WTC11 (cell line): Measurements from ENCODE around the gene DOCK1. TPM values are rescaled to one million over a fixed set of nuclear protein-coding genes. Genes with fewer than 3 reads are reported as not detected.

Experiments used
- ATAC-seq: fragments of 200-7000 bp; cut with Tn5 transposase; 2 replicates; pipeline ENCODE4 v1.10.0; 2021; ENCODE audit warnings: mild to moderate bottlenecking, moderate library complexity
- CTCF ChIA-PET: fragments of 300-600 bp; sonication (Branson Sonifier 250); formaldehyde crosslinking; loops from one replicate; lab custom pipeline; 2021; ENCODE audit warnings: antibody characterized with exemption; lab: Charles Lee
- POLR2A ChIA-PET: fragments of 350-600 bp; sonication (Branson Sonifier 250); formaldehyde crosslinking; loops from one replicate; lab custom pipeline; 2021; ENCODE audit warnings: antibody characterized with exemption; lab: Charles Lee
- DNase-seq: peaks from one replicate; pipeline ENCODE4 v3.0.0; 2021; ENCODE audit warnings: low spot score
- H3K27ac Mint-ChIP-seq: 2 replicates; pipeline ENCODE4 v1.8.0; 2021; ENCODE audit warnings: mixed read lengths
- H3K27me3 Mint-ChIP-seq: 2 replicates; pipeline ENCODE4 v1.8.0; 2021; ENCODE audit warnings: low read depth, mild to moderate bottlenecking, moderate library complexity, mixed read lengths
- H3K36me3 Mint-ChIP-seq: 2 replicates; pipeline ENCODE4 v1.8.0; 2021; ENCODE audit warnings: mixed read lengths
- H3K4me1 Mint-ChIP-seq: 2 replicates; pipeline ENCODE4 v1.8.0; 2022; ENCODE audit warnings: mixed read lengths
- H3K4me3 Mint-ChIP-seq: 2 replicates; pipeline ENCODE4 v1.8.0; 2021; ENCODE audit warnings: mild to moderate bottlenecking, moderate library complexity, mixed read lengths
- H3K9me3 Mint-ChIP-seq: 2 replicates; pipeline ENCODE4 v1.8.0; 2021; ENCODE audit warnings: mixed read lengths
- ATF6 ChIP-seq: sonication (generic); formaldehyde crosslinking; IDR thresholded peaks from 2 replicates; pipeline ENCODE4 v1.8.1; 2023; ENCODE audit warnings: mild to moderate bottlenecking, missing genetic modification reagents
- CBFB ChIP-seq: sonication (generic); formaldehyde crosslinking; IDR thresholded peaks from 2 replicates; pipeline ENCODE4 v1.8.1; 2022; ENCODE audit warnings: mild to moderate bottlenecking, low read depth, missing genetic modification reagents
- CDX4 ChIP-seq: fragments of 250-450 bp; sonication (Bioruptor Pico); IDR thresholded peaks from 2 replicates; pipeline ENCODE4 v1.9.0; 2021; ENCODE audit warnings: moderate library complexity, mild to moderate bottlenecking, inconsistent platforms, borderline replicate concordance
- E2F4 ChIP-seq: sonication (generic); formaldehyde crosslinking; IDR thresholded peaks from 2 replicates; pipeline ENCODE4 v1.8.1; 2022; ENCODE audit warnings: low read depth, mild to moderate bottlenecking, moderate library complexity, missing genetic modification reagents, borderline replicate concordance
- ETV6 ChIP-seq: sonication (generic); formaldehyde crosslinking; IDR thresholded peaks from 2 replicates; pipeline ENCODE4 v1.8.1; 2022; ENCODE audit warnings: mild to moderate bottlenecking, missing genetic modification reagents
- FOXP1 ChIP-seq: sonication (generic); formaldehyde crosslinking; IDR thresholded peaks from 2 replicates; pipeline ENCODE4 v1.8.0; 2022; ENCODE audit warnings: missing genetic modification reagents, mild to moderate bottlenecking, moderate library complexity, borderline replicate concordance
- HMGA2 ChIP-seq: fragments of 250-450 bp; sonication (Bioruptor Pico); IDR thresholded peaks from 2 replicates; pipeline ENCODE4 v1.4.0; 2021; ENCODE audit warnings: mild to moderate bottlenecking, moderate library complexity
- IRF1 ChIP-seq: sonication (generic); formaldehyde crosslinking; IDR thresholded peaks from 2 replicates; pipeline ENCODE4 v1.8.0; 2023; ENCODE audit warnings: missing genetic modification reagents
- MAX ChIP-seq: sonication (generic); formaldehyde crosslinking; IDR thresholded peaks from 2 replicates; pipeline ENCODE4 v1.8.0; 2022; ENCODE audit warnings: mild to moderate bottlenecking, missing genetic modification reagents
- MLX ChIP-seq: sonication (generic); formaldehyde crosslinking; IDR thresholded peaks from 2 replicates; pipeline ENCODE4 v1.8.1; 2023; ENCODE audit warnings: mild to moderate bottlenecking, missing genetic modification reagents, moderate library complexity
- PREB ChIP-seq: sonication (generic); formaldehyde crosslinking; IDR thresholded peaks from 2 replicates; pipeline ENCODE4 v1.8.1; 2022; ENCODE audit warnings: mild to moderate bottlenecking, missing genetic modification reagents, moderate library complexity, borderline replicate concordance
- STAT6 ChIP-seq: sonication (generic); formaldehyde crosslinking; conservative IDR thresholded peaks from 2 replicates; pipeline ENCODE4 v1.8.1; 2023; ENCODE audit warnings: mild to moderate bottlenecking, low read depth, missing genetic modification reagents, moderate library complexity
- TEAD1 ChIP-seq: sonication (generic); formaldehyde crosslinking; IDR thresholded peaks from 2 replicates; pipeline ENCODE4 v1.8.0; 2022; ENCODE audit warnings: mild to moderate bottlenecking, missing genetic modification reagents
- USF2 ChIP-seq: sonication (generic); formaldehyde crosslinking; IDR thresholded peaks from 2 replicates; pipeline ENCODE4 v1.8.1; 2023; ENCODE audit warnings: mild to moderate bottlenecking, missing genetic modification reagents, moderate library complexity
- ZNF232 ChIP-seq: sonication (generic); formaldehyde crosslinking; IDR thresholded peaks from 2 replicates; pipeline ENCODE4 v1.8.0; 2022; ENCODE audit warnings: mild to moderate bottlenecking, missing genetic modification reagents
- ZNF512 ChIP-seq: sonication (generic); formaldehyde crosslinking; IDR thresholded peaks from 2 replicates; pipeline ENCODE4 v1.8.1; 2022; ENCODE audit warnings: missing genetic modification reagents, borderline replicate concordance
- ZSCAN18 ChIP-seq: fragments of 250-450 bp; sonication (Bioruptor Pico); IDR thresholded peaks from 2 replicates; pipeline ENCODE4 v2.1.2; 2022; ENCODE audit warnings: mild to moderate bottlenecking, moderate library complexity
- total RNA-seq: library from RNA; stranded (reverse); gene quantifications from 3 replicates; pipeline ENCODE4 v1.2.3, GENCODE V29; 2021

Gene DOCK1
- total RNA-seq, 1 experiment from 2014 or later, result 52.1 TPM

- H3K27ac Mint-ChIP-seq, result no peak overlapping the region
- ATAC-seq, result no peak
- H3K36me3 Mint-ChIP-seq, result no peaks in the 10 kb centered on the region
- H3K9me3 Mint-ChIP-seq, result no peaks in the 10 kb centered on the region
- DNase-seq, result no peak
- POLR2A ChIA-PET, result no interaction called here
- CTCF ChIA-PET, result no interaction called here
- H3K27me3 Mint-ChIP-seq, result no peaks in the 10 kb centered on the region
- TF ChIP-seq E2F4 (CRISPR knock-in tag), result no peak
- no peak for TF ChIP-seq MAX (CRISPR knock-in tag)
- TF ChIP-seq ZSCAN18 (CRISPR knock-in tag), result no peak
- TF ChIP-seq HMGA2 (CRISPR knock-in tag), result no peak
- TF ChIP-seq ZNF512 (CRISPR knock-in tag), result no peak
- TF ChIP-seq USF2 (CRISPR knock-in tag), result no peak
- TF ChIP-seq ATF6 (CRISPR knock-in tag), result no peak
- no peak for TF ChIP-seq PREB (CRISPR knock-in tag)
- no peak for TF ChIP-seq FOXP1 (CRISPR knock-in tag)
- no peak for TF ChIP-seq ZNF232 (CRISPR knock-in tag)
- no peak for TF ChIP-seq CDX4 (CRISPR knock-in tag)
- no peak for TF ChIP-seq CBFB (CRISPR knock-in tag)
- TF ChIP-seq ETV6 (CRISPR knock-in tag), result no peak
- TF ChIP-seq IRF1 (CRISPR knock-in tag), result no peak
- TF ChIP-seq, all 79 proteins: peak for 0
- Mint-ChIP-seq H3K4me3 (no peak overlapping the region), H3K4me1 (peaks cover 2% of the 10 kb centered on the region; the same call in 1 of the 2 replicates)
These were observed 590.8 kb downstream of the DOCK1 start for GRCh38 chr10:127496035-127496434.

- CTCF ChIA-PET, result no interaction called here
- Mint-ChIP-seq H3K4me3 (no peak overlapping the region), H3K36me3 (no peaks in the 10 kb centered on the region), H3K9me3 (no peaks in the 10 kb centered on the region), H3K27me3 (no peaks in the 10 kb centered on the region), H3K27ac (no peak overlapping the region), H3K4me1 (peaks cover 2% of the 10 kb centered on the region; the same call in 1 of the 2 replicates)
- DNase-seq, result no peak
- ATAC-seq, result no peak
- POLR2A ChIA-PET, result no interaction called here
- no peak for TF ChIP-seq TEAD1 (CRISPR knock-in tag)
- no peak for TF ChIP-seq MLX (CRISPR knock-in tag)
- TF ChIP-seq STAT6 (CRISPR knock-in tag), result no peak
These were observed 592.5 kb downstream of the DOCK1 start for GRCh38 chr10:127497685-127498084.
